KMS-11 (cell line): ENCODE data around the gene HAPSTR1.

Source experiments
- H2AFZ ChIP-seq: fragments of 200-600 bp; sonication (generic); 2 replicates; pipeline ENCODE4 v1.6.1; 2016; ENCODE audit warnings: antibody characterized with exemption, mixed run types, low read depth
- H3K27ac ChIP-seq: fragments of 200-600 bp; sonication (generic); 2 replicates; pipeline ENCODE4 v1.6.1; 2016; ENCODE audit warnings: mild to moderate bottlenecking, mixed run types
- H3K27me3 ChIP-seq: fragments of 200-600 bp; sonication (generic); 2 replicates; pipeline ENCODE4 v1.6.1; 2017; ENCODE audit warnings: mild to moderate bottlenecking, low read depth, mixed run types, moderate library complexity; ENCODE audit not compliant: insufficient read depth
- H3K36me3 ChIP-seq: fragments of 200-600 bp; sonication (generic); 2 replicates; pipeline ENCODE4 v1.6.1; 2017; ENCODE audit warnings: mild to moderate bottlenecking, mixed run types; ENCODE audit not compliant: insufficient read depth
- H3K4me1 ChIP-seq: fragments of 200-600 bp; sonication (generic); 2 replicates; pipeline ENCODE4 v1.6.1; 2016; ENCODE audit warnings: mild to moderate bottlenecking, low read depth, mixed run types; ENCODE audit not compliant: poor library complexity, severe bottlenecking
- H3K4me2 ChIP-seq: fragments of 200-600 bp; sonication (generic); 2 replicates; pipeline ENCODE4 v1.7.0; 2016; ENCODE audit warnings: mild to moderate bottlenecking, mixed run types
- H3K4me3 ChIP-seq: fragments of 200-600 bp; sonication (generic); IDR thresholded peaks from 2 replicates; pipeline ENCODE4 v1.6.1; 2017; ENCODE audit warnings: low read depth, low read length, mixed read lengths; ENCODE audit not compliant: insufficient read depth
- H3K79me2 ChIP-seq: fragments of 200-600 bp; sonication (generic); 2 replicates; pipeline ENCODE4 v1.6.1; 2016; ENCODE audit warnings: low read depth, mixed run types; ENCODE audit not compliant: insufficient read depth
- H3K9ac ChIP-seq: fragments of 200-600 bp; sonication (generic); 2 replicates; pipeline ENCODE4 v1.6.1; 2016; ENCODE audit warnings: mild to moderate bottlenecking, mixed run types
- H4K20me1 ChIP-seq: fragments of 200-600 bp; sonication (generic); 2 replicates; pipeline ENCODE4 v1.6.1; 2016; ENCODE audit warnings: mild to moderate bottlenecking, mixed run types; ENCODE audit not compliant: insufficient read depth
- CTCF ChIP-seq: fragments of 200-600 bp; sonication (generic); conservative IDR thresholded peaks from 2 replicates; pipeline ENCODE4 v1.6.1; 2017; ENCODE audit warnings: low read depth, mild to moderate bottlenecking, antibody characterized with exemption, low read length, moderate library complexity, mixed read lengths

HAPSTR1 gene

DNA sequence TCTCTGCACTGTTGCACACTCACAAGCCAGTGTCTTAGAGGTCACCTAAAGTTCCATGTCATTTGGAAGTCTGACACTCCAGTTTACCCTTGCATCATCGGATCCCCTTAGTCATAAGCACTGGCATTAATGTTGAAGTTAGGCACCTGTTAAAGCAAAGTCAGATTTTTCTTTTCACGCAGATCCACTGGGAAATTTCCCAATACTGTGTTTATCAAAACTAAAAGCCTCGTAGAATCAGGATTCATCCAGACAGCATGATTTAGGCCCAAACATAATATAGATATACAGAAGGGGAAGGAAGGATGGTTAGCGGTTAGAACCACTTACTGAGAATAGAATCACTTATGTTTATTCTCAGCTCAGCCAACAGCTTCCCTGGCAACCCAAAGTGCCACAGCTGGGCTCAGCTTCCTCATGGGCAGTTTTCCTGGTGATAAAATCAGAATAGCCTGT lies 30.1 kb upstream of the HAPSTR1 start:
- Histone ChIP-seq H3K27ac (no peak overlapping the region; the same call in 1 of the 2 replicates), H3K4me3 (no peak overlapping the region)

DNA sequence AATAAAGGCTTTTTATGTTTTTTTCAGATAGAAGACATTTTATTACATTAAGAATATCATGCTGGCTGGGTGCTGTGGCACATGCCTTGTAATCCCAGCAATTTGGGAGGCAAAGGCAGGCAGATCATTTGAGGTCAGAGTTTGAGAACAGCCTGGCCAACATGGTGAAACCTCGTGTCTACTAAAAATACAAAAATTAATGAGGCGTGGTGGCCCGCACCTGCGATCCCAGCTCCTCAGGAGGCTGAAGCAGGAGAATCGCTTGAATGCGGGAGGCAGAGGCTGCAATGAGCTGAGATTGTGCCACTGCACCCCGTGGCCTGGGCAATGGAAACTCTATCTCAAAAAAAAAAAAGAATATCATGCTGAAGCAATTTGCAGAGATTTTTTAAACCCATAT lies 29.1 kb upstream of the HAPSTR1 start:
- H3K9ac ChIP-seq: no peak overlapping the region
- no peaks in the 10 kb centered on the region for H3K79me2 ChIP-seq
- H4K20me1 ChIP-seq: no peaks in the 10 kb centered on the region
- no peak overlapping the region for H3K27ac ChIP-seq
- TF ChIP-seq CTCF: no peak
- no peaks in the 10 kb centered on the region for H3K27me3 ChIP-seq
- H3K36me3 ChIP-seq: no peaks in the 10 kb centered on the region
- no peak overlapping the region for H3K4me2 ChIP-seq
- H2AFZ ChIP-seq: no peak overlapping the region
- no peak overlapping the region for H3K4me3 ChIP-seq
- H3K4me1 ChIP-seq: peaks cover 4% of the 10 kb centered on the region

More for the DNA sequence above, 30.1 kb upstream of the HAPSTR1 start:
- Histone ChIP-seq H3K4me2 (no peak overlapping the region), H3K79me2 (no peaks in the 10 kb centered on the region), H2AFZ (no peak overlapping the region), H3K27me3 (no peaks in the 10 kb centered on the region), H3K9ac (no peak overlapping the region), H4K20me1 (no peaks in the 10 kb centered on the region), H3K36me3 (no peaks in the 10 kb centered on the region), H3K4me1 (peaks cover 4% of the 10 kb centered on the region)
- TF ChIP-seq CTCF: no peak

DNA sequence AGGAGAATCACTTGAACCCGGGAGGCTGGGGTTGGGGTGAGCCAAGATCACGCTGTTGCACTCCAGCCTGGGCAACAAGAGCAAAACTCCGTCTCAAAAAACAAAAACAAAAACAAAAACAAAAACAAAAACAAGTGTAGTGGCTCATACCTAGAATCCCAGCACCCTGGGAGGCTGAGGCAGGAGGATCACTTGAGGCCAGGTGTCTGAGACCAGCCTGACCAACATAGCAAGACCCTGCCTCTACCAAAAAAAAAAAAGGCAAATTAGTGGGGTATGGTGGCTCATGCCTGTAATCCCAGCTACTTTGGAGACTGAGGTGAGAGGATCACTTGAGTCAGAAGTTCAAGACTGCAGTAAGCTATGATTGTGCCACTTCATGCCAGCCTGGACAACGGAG lies 26.4 kb upstream of the HAPSTR1 start:
- Histone ChIP-seq H3K79me2 (no peaks in the 10 kb centered on the region), H4K20me1 (no peaks in the 10 kb centered on the region), H3K36me3 (no peaks in the 10 kb centered on the region), H3K4me3 (no peak overlapping the region), H3K27me3 (no peaks in the 10 kb centered on the region), H3K4me2 (no peak overlapping the region), H3K4me1 (peaks cover 4% of the 10 kb centered on the region), H3K9ac (no peak overlapping the region), H3K27ac (no peak overlapping the region), H2AFZ (no peak overlapping the region)
- no peak for TF ChIP-seq CTCF

DNA sequence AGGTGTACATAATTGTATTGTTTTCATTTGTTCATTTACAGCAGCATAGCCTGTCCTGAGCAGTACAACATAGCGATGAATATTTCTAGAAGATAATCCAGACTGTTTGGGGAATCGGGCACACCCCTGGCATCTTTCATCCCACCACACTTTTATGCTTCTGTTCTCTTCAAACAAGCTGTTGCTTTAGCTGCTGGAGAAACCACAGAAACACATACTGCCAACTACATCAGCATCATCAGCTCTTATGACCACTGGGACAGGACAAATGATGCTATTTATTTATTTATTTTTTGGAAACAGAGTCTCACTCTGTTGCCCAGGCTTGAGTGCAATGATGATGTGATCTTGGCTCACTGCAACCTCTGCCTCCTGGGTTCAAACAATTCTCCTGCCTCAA lies 22.6 kb upstream of the HAPSTR1 start:
- no peak overlapping the region for H3K4me2 ChIP-seq

More for the DNA sequence above, 22.6 kb upstream of the HAPSTR1 start:
- no peaks in the 10 kb centered on the region for H4K20me1 ChIP-seq
- H3K36me3 ChIP-seq: no peaks in the 10 kb centered on the region
- no peaks in the 10 kb centered on the region for H3K27me3 ChIP-seq
- no peak overlapping the region for H3K9ac ChIP-seq
- H3K4me3 ChIP-seq: no peak overlapping the region
- TF ChIP-seq CTCF: no peak
- H2AFZ ChIP-seq: no peak overlapping the region
- no peak overlapping the region for H3K27ac ChIP-seq
- peaks cover 34% of the 10 kb centered on the region for H3K4me1 ChIP-seq
- no peaks in the 10 kb centered on the region for H3K79me2 ChIP-seq
